GM21367 (cell line): ENCODE measurements around the gene SPON1.
"Not testable (repeated sequence)": the region's sequence is repeated elsewhere in the genome, so short reads cannot be mapped to it uniquely, and the experiment has no call there.

ENCODE experiments used
- ATAC-seq: cut with Tn5 transposase; IDR thresholded peaks from one replicate; pipeline ENCODE4 v1.9.1; 2021; ENCODE audit not compliant: unreplicated experiment

Gene SPON1

GRCh38 chr11:14075118-14076078 lies 112.9 kb downstream of the SPON1 start:
- ATAC-seq: no peak

GRCh38 chr11:14079011-14079410 lies 116.5 kb downstream of the SPON1 start:
- ATAC-seq: no peak

GRCh38 chr11:14079797-14080196 lies 117.3 kb downstream of the SPON1 start:
- no peak for ATAC-seq

GRCh38 chr11:14081581-14082231 lies 119.2 kb downstream of the SPON1 start:
- ATAC-seq: no peak

- no peak for ATAC-seq
Measured at GRCh38 chr11:14082338-14082737, 119.8 kb downstream of the SPON1 start.

- ATAC-seq: not testable (repeated sequence)
Measured at GRCh38 chr11:14088861-14089260, 126.3 kb downstream of the SPON1 start.

GRCh38 chr11:14089690-14090462 lies 127.4 kb downstream of the SPON1 start:
- no peak for ATAC-seq

- ATAC-seq: not testable (repeated sequence)
Measured at GRCh38 chr11:14090631-14091030, 128.1 kb downstream of the SPON1 start.

GRCh38 chr11:14093065-14093464 lies 130.5 kb downstream of the SPON1 start:
- no peak for ATAC-seq

GRCh38 chr11:14094481-14095037 lies 132.0 kb downstream of the SPON1 start:
- no peak for ATAC-seq

- no peak for ATAC-seq
Measured at GRCh38 chr11:14095882-14096281, 133.4 kb downstream of the SPON1 start.

GRCh38 chr11:14096606-14097005 lies 134.1 kb downstream of the SPON1 start:
- ATAC-seq: no peak

- no peak for ATAC-seq
Measured at GRCh38 chr11:14101388-14101787, 138.9 kb downstream of the SPON1 start.

- no peak for ATAC-seq
Measured at GRCh38 chr11:14102766-14103165, 140.2 kb downstream of the SPON1 start.

GRCh38 chr11:14105446-14105845 lies 142.9 kb downstream of the SPON1 start:
- ATAC-seq: no peak

GRCh38 chr11:14106303-14107049 lies 144.0 kb downstream of the SPON1 start:
- ATAC-seq: no peak

GRCh38 chr11:14107050-14107430 lies 144.5 kb downstream of the SPON1 start:
- no peak for ATAC-seq

GRCh38 chr11:14109742-14110141 lies 147.2 kb downstream of the SPON1 start:
- no peak for ATAC-seq

- ATAC-seq: no peak
Measured at GRCh38 chr11:14110629-14111028, 148.1 kb downstream of the SPON1 start.

- ATAC-seq: no peak
Measured at GRCh38 chr11:14111496-14111895, 149.0 kb downstream of the SPON1 start.
